ENCODE results near the gene MAN2A2. TPM values are rescaled to one million over a fixed set of nuclear protein-coding genes. Genes with fewer than 3 reads are reported as not detected.
A peak's percentile ranks its signal among the peaks of the same experiment; 100 is the strongest.
"Not testable (repeated sequence)": the region's sequence is repeated elsewhere in the genome, so short reads cannot be mapped to it uniquely, and the experiment has no call there.

MAN2A2 gene
- polyA plus RNA-seq, 3 donors: 6.6 to 318 (median 7.3) TPM

DNA sequence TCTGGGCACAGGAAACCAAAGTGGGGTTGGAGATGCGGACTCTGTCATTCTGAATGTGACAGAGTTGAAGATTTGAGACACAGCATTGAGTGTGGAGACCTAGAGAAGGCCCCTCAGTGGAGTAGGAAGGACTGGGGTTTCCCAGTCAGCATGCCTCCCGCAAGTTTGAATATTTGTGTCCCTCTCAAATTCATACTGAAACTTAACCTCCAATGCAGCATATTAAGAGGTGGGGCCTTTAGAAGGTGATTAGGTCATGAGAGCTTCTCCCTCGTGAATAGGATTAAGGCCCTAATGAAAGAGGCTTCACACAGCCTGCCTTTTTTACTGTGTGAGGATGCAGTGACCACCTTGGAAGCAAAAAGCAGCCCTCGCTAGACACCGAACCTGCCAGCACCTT lies 21.3 kb downstream of the MAN2A2 start:
- Histone ChIP-seq H2AFZ (ENCODE audit: insufficient read depth, low read depth, low read length, poor library complexity, severe bottlenecking) (no peak overlapping the region), H3K27me3 (ENCODE audit: control insufficient read depth in 2 of 2, insufficient read depth in 2 of 2, low read length in 2 of 2) (no peaks in the 10 kb centered on the region), H3K36me3 (replicated peaks in 1 of 2; ENCODE audit: control insufficient read depth in 1 of 2, insufficient read depth in 2 of 2, low read length in 2 of 2) (peaks cover 31 to 44% of the 10 kb centered on the region in 2 donors), H3K4me1 (ENCODE audit: control insufficient read depth in 1 of 2, insufficient read depth in 2 of 2, low read length in 2 of 2) (peaks cover 17 to 19% of the 10 kb centered on the region in 2 donors), H3K79me2 (ENCODE audit: insufficient read depth, low read length) (peaks cover 16% of the 10 kb centered on the region), H3K4me3 (replicated peaks in 1 of 3; ENCODE audit: low read depth in 2 of 3, low read length in 3 of 3) (no peak overlapping the region), H3K9me3 (replicated peaks in 1 of 2; ENCODE audit: control insufficient read depth in 1 of 2, insufficient read depth in 1 of 2, low read length in 2 of 2) (no peaks in the 10 kb centered on the region), H3K27ac (ENCODE audit: low read depth in 1 of 2, low read length in 2 of 2) (no peak overlapping the region), H4K20me1 (ENCODE audit: insufficient read depth, low read length) (peaks cover 4% of the 10 kb centered on the region), H3K9ac (ENCODE audit: insufficient read depth, low read length, poor library complexity, severe bottlenecking) (no peak overlapping the region), H3K4me2 (replicated peaks; ENCODE audit: extremely low read depth, low read length, poor library complexity, severe bottlenecking) (no peak overlapping the region)
- no peak for DNase-seq
- TF ChIP-seq, protein P1, sequence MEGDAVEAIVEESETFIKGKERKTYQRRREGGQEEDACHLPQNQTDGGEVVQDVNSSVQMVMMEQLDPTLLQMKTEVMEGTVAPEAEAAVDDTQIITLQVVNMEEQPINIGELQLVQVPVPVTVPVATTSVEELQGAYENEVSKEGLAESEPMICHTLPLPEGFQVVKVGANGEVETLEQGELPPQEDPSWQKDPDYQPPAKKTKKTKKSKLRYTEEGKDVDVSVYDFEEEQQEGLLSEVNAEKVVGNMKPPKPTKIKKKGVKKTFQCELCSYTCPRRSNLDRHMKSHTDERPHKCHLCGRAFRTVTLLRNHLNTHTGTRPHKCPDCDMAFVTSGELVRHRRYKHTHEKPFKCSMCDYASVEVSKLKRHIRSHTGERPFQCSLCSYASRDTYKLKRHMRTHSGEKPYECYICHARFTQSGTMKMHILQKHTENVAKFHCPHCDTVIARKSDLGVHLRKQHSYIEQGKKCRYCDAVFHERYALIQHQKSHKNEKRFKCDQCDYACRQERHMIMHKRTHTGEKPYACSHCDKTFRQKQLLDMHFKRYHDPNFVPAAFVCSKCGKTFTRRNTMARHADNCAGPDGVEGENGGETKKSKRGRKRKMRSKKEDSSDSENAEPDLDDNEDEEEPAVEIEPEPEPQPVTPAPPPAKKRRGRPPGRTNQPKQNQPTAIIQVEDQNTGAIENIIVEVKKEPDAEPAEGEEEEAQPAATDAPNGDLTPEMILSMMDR (IDR thresholded peaks at IDR 0.05): no peak
- Mint-ChIP-seq H3K27me3 (ENCODE audit: low read depth in 3 of 3) (no peaks in the 10 kb centered on the region), H3K27ac (peak overlapping the region in 1 of 7 donors; percentile 15), H3K4me1 (peaks cover 17% of the 10 kb centered on the region), H3K36me3 (peaks cover 31 to 33% of the 10 kb centered on the region in 2 donors), H3K9me3 (no peaks in the 10 kb centered on the region), H3K4me3 (no peak overlapping the region)
- intact Hi-C loops (cut with micrococcal nuclease): no loop called here
- 100% methylated on average over 1 of the region's 5 CpGs for WGBS (ENCODE audit: insufficient coverage)

DNA sequence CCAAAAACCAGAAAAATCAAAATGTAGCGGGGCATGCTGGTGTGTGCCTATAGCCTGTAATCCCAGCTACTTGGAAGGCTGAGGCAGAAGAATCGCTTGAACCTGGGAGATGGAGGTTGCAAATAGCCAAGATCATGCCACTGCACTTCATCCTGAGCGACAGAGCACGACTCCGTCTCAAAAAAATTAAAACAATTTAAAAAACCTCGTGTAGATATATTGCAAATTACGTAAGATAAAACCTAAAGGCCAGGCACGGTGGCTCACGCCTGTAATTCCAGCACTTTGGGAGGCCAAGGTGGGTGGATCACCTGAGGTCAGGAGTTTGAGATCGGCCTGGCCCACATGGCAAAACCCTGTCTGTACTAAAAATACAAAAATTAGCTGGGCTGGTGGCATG lies 23.7 kb downstream of the MAN2A2 start:
- peaks cover 27% of the 10 kb centered on the region for H3K4me1 Mint-ChIP-seq
- DNase-seq; H3K27ac ChIP-seq (ENCODE audit: low read depth in 1 of 2, low read length in 2 of 2); H3K4me3 ChIP-seq (replicated peaks in 1 of 3; ENCODE audit: low read depth in 2 of 3, low read length in 3 of 3); H4K20me1 ChIP-seq (ENCODE audit: insufficient read depth, low read length); H3K9me3 Mint-ChIP-seq; H3K4me3 Mint-ChIP-seq; H3K4me2 ChIP-seq (replicated peaks; ENCODE audit: extremely low read depth, low read length, poor library complexity, severe bottlenecking); H2AFZ ChIP-seq (ENCODE audit: insufficient read depth, low read depth, low read length, poor library complexity, severe bottlenecking); H3K9ac ChIP-seq (ENCODE audit: insufficient read depth, low read length, poor library complexity, severe bottlenecking); H3K9me3 ChIP-seq (replicated peaks in 1 of 2; ENCODE audit: control insufficient read depth in 1 of 2, insufficient read depth in 1 of 2, low read length in 2 of 2); H3K27me3 Mint-ChIP-seq (ENCODE audit: low read depth in 3 of 3); intact Hi-C loops (cut with micrococcal nuclease); H3K27me3 ChIP-seq (ENCODE audit: control insufficient read depth in 2 of 2, insufficient read depth in 2 of 2, low read length in 2 of 2); H3K36me3 Mint-ChIP-seq: not testable (repeated sequence)
- H3K27ac Mint-ChIP-seq: peak overlapping the region in 2 of 7 donors; percentile 21 to 72
- peaks cover 33 to 43% of the 10 kb centered on the region in 2 donors for H3K4me1 ChIP-seq (ENCODE audit: control insufficient read depth in 1 of 2, insufficient read depth in 2 of 2, low read length in 2 of 2)
- 89% methylated on average over 5 of the region's 10 CpGs for WGBS (ENCODE audit: insufficient coverage)
- peaks cover 20% of the 10 kb centered on the region for H3K79me2 ChIP-seq (ENCODE audit: insufficient read depth, low read length)
- H3K36me3 ChIP-seq (replicated peaks in 1 of 2; ENCODE audit: control insufficient read depth in 1 of 2, insufficient read depth in 2 of 2, low read length in 2 of 2): peaks cover 8 to 20% of the 10 kb centered on the region in 2 donors

DNA sequence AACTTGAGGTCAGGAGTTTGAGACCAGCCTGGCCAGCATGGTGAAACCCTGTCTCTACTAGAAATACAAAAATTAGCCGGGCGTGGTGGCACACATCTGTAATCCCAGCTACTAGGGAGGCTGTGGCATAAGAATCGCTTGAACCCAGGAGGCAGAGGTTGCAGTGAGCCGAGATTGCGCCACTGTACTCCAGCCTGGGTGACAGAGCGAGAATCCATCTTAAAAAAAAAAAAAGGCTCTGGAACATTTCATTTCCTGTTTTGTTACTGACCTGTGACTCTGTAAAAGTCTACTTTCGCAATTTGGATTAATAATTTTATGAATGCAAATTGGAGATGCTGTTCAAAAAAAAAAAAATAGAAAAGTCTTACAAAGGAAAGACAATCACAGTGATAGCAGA lies 25.0 kb downstream of the MAN2A2 start:
- not testable (repeated sequence) for H3K9me3 ChIP-seq (replicated peaks in 1 of 2; ENCODE audit: control insufficient read depth in 1 of 2, insufficient read depth in 1 of 2, low read length in 2 of 2); H3K27me3 Mint-ChIP-seq (ENCODE audit: low read depth in 3 of 3); H3K36me3 Mint-ChIP-seq; H4K20me1 ChIP-seq (ENCODE audit: insufficient read depth, low read length); H3K27me3 ChIP-seq (ENCODE audit: control insufficient read depth in 2 of 2, insufficient read depth in 2 of 2, low read length in 2 of 2); H3K9me3 Mint-ChIP-seq; H3K9ac ChIP-seq (ENCODE audit: insufficient read depth, low read length, poor library complexity, severe bottlenecking)
- Mint-ChIP-seq H3K4me3 (peak overlapping the region in 1 of 2 donors; percentile 31), H3K27ac (peak overlapping the region; percentile 78 to 97 (median 91)), H3K4me1 (peaks cover 30% of the 10 kb centered on the region)
- Histone ChIP-seq H3K4me3 (replicated peaks in 1 of 3; ENCODE audit: low read depth in 2 of 3, low read length in 3 of 3) (peak overlapping the region in 1 of 3 experiments; percentile 81), H3K4me1 (ENCODE audit: control insufficient read depth in 1 of 2, insufficient read depth in 2 of 2, low read length in 2 of 2) (peaks cover 41 to 54% of the 10 kb centered on the region in 2 donors), H3K4me2 (replicated peaks; ENCODE audit: extremely low read depth, low read length, poor library complexity, severe bottlenecking) (peak overlapping the region; percentile 98), H3K79me2 (ENCODE audit: insufficient read depth, low read length) (peaks cover 20% of the 10 kb centered on the region), H2AFZ (ENCODE audit: insufficient read depth, low read depth, low read length, poor library complexity, severe bottlenecking) (peak overlapping the region; percentile 19), H3K27ac (ENCODE audit: low read depth in 1 of 2, low read length in 2 of 2) (peak overlapping the region; percentile 68 to 96), H3K36me3 (replicated peaks in 1 of 2; ENCODE audit: control insufficient read depth in 1 of 2, insufficient read depth in 2 of 2, low read length in 2 of 2) (peaks cover under 1 to 11% of the 10 kb centered on the region in 2 donors)
- peak; percentile 46 to 68 (median 61) for DNase-seq
- intact Hi-C loops (cut with micrococcal nuclease): loop anchor here in 1 of 2 donors (2.0 kb wide), 1 partner anchor 13 kb away; no protein-coding TSS in a partner anchor
- 0% methylated on average over 1 of the region's 7 CpGs for WGBS (ENCODE audit: insufficient coverage)
